Measurements from ENCODE around the gene CASKIN1.
"Not testable (repeated sequence)": the region's sequence is repeated elsewhere in the genome, so short reads cannot be mapped to it uniquely, and the experiment has no call there.

The CASKIN1 gene

GRCh38 chr16:2155091-2155950, 41.1 kb downstream of the CASKIN1 start, which contains the start of gene TRAF7:
TSS of gene TRAF7 (plus strand) at chr16:2155782. CDS start at chr16:2163921, 8,139 bp downstream.
- DNase-seq: peak; percentile 97

GRCh38 chr16:2154533-2155090, 41.8 kb downstream of the CASKIN1 start:
- peak; percentile 67 for DNase-seq

DNA sequence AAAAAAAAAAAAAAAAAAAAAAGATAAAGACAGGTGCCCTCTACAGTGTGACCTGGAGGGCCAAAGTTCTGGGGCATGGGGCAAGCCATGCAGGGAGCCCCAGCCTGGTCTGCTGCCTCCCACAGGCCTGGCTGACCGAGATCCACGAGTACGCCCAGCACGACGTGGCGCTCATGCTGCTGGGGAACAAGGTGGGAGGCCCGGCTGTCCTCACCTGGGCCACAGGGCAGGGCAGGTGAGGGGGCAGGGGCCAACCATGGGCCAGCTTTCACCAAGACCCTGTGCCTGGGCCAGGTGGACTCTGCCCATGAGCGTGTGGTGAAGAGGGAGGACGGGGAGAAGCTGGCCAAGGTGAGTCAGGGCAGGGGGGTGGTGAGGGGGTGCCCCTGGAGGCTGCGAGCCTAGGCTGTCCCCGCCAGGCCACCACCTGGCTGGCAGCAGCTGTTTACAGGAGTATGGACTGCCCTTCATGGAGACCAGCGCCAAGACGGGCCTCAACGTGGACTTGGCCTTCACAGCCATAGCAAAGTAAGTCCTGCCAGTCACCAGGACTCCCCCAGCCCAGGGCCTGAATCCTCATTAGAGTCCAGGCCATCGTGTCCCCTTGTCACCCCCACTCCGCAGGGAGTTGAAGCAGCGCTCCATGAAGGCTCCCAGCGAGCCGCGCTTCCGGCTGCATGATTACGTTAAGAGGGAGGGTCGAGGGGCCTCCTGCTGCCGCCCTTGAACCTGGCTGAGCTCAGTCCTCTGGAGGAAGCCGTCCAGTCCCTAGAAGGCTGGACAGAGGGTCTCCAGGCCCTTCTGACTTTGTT, 43.5 kb downstream of the CASKIN1 start:
- DNase-seq: peak; percentile 58

DNA sequence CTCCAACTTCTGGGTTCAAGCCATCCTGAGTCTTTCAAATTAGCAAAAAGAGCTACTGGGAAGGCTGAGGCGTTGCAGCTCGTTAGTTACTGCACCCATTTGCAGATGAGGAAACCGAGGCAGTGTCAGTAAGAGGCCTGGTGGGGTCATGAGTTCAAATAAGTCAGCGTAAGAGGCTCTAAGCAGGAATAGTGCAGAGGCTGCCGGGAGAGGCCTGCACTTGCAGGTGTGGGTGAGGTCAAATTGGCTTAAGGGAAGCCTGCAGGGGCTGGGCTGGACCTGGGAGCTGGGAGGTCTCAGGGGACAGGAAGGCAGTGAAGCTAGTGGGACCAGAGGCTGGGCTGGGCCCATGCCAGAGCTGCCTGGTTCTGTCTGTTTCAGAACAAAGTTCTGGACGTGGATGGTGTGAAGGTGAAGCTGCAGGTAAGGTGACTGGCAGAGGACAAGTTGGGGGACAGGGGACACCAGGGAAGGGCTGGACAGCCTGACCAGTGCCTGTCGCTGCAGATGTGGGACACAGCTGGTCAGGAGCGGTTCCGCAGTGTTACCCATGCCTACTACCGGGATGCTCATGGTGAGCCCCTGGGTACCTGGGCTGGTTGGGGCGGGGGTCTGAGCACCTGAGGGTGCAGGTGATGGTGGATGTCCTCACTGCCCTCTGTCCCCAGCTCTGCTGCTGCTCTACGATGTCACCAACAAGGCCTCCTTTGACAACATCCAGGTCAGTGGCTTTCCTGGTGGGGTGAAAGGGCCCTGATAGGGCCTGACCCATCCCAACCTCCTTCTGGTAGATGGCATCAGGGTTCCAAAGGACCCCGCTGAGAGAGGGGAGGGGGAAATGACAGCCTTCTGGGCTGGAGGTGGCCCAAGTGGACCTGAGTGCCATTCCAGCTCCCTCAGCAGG, 45.0 kb downstream of the CASKIN1 start:
- peak; percentile 59 for DNase-seq

DNA sequence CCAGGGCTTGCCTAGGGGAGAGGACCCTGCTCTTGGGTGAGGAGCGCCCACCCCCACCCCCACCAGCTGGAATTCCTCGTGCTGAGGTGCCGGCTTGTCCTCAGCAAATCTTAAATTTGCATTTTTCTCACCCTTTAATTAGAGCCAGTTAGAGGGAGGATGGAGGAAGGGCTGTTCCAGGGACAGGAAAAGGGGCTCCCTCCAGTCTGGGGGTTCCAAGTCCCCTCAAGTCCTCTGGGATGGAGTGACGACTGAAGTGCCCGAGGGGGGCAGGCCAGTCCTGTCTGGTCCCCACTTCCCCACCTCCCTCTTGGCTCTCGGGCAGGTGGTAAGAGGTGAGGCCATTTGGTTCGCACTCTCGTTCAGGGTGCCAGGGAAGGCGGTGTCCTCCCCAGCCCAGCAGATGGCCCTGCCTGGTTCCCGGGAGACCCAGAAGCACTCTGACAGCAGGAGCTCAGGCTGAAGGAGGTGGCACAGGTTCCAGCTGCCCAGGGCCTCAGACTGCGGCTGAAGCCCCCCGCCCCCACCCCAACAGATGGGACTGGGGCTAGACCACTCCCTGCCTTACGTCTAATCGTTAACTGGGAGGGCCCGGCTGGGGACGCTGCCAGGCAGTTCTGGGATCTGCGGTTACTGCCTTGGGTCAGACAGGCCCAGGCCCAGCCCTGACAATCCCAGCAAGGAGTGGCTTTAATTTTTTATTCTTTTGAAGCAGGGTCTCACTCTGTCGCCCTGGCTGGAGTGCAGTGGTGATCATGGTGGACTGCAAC, 45.8 kb downstream of the CASKIN1 start:
- peak; percentile 67 for DNase-seq

DNA sequence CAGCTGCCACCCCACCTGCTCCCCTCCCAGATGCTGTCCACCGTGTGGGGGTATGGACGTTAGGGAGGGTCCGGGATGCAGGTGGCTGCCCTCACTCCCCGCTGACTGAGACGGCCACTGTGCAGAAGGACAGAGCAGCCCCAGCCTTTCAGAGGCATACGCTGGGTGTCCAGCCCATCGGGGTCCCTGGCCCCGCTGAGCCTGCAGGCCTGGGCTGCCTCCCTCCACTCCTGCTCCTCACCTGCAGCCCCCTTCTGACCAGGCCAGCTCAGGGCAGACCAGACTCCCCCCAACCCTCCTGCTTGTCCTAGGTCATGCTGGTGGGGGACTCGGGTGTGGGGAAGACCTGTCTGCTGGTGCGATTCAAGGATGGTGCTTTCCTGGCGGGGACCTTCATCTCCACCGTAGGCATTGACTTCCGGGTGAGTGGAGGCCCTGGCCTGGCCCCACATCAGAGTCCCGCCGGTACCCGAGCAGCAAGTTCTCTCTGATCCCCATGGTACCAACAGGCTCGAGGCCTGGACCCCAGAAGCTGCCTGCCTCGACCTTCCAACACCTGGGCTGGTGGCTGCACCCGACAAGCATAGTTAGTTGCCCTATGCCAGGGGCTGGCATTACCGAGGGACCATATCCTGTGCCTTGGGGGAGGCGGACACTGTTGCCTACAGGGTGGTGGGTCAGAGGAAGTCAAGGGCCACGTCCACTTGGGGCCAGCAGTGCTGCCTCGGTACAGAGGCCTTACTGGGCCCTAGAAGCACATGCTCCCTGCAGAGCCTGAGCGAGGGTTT, 46.6 kb downstream of the CASKIN1 start:
- peak; percentile 66 for DNase-seq

- DNase-seq: peak; percentile 61
These were observed 47.4 kb downstream of the CASKIN1 start for GRCh38 chr16:2148714-2149629.

DNA sequence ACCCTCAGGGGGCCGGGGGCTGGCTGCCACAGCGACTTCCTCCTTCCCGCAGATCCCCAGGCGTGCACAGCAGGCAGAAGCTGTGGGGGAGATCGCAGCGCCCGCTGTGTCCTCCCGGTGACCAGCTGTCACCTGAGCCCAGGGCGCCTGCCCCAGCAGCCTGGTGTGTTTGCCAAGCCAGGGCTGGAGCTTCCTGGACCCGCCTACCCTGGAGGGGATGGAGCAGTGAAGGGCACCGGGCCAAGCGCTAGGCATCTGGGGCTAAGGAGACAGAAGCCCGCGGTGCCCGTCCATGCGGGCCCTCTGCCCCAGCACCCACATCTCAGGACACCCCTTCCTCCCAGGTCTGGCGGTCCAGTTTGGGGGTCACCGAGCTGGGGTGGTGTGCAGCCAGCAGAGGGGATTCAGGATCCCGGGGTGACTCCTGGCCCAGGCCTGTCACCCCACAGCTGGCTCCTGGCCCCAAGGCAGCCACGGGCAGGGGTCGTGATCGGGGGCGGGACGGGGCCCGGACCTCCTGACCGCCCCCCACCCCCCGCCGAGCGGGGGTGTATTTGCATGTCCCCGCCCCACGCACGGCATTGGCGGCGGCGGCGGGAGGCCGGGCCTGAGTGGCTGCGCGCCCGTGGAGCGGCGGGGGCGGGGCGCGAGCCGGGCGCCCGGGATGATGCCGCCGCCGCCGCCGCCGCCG, 48.3 kb downstream of the CASKIN1 start, which contains the start of gene RAB26:
TSS of gene RAB26 (plus strand) at position 645 of the 691 bp plus-strand sequence. CDS start 159 bp downstream, outside the sequence.
- peak; percentile 65 for DNase-seq

DNA sequence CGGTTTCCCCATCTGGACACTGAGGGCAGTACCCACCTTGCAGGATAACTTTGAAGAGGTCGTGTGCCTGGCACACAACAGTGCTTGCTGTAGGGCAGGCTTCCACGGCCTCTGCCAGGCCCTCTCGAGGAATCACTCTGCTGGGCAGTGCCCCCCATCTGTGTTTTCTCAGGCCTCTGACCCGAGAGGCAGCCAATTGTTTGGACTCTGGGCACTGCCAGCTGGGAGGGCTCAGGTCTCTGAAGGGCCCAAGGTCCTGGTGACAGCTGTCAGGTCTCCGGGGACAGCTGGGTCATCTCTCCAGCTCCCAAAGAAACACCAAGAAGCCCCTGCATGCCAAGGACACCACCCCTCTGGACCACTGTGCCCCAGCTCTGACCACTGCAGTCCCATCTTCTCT, 49.0 kb downstream of the CASKIN1 start:
- no peak for DNase-seq

GRCh38 chr16:2145843-2146242, 50.6 kb downstream of the CASKIN1 start:
- no peak for DNase-seq

- DNase-seq: no peak
These were observed 52.4 kb downstream of the CASKIN1 start for GRCh38 chr16:2143878-2144485.

GRCh38 chr16:2142942-2143877, 53.2 kb downstream of the CASKIN1 start:
- DNase-seq: peak; percentile 43

GRCh38 chr16:2135770-2136490, 60.5 kb downstream of the CASKIN1 start, which contains the start of gene PKD1:
TSS of gene PKD1 (minus strand) at chr16:2135898. CDS start at chr16:2135689, 209 bp downstream.
- peak; percentile 100 for DNase-seq

DNA sequence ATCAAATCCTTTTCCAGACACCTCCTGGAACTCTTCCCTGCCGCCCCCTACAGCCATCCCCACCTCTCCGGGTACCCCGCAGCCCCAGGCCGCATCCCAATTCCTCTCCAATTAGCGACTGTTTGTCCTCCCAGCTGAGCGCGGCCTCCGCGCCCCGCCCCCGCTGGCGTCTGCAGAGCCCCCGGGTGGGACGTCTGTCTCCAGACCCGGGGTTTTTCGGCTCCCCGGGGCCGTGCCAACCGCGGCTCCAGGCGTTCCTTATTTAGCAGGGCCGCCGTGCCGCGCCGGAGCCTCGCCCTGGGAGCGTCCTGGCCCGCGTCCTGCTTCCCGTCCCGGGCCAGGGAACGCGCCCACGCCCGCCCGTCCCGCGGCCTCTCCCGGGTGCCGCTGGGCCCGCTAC, 61.3 kb downstream of the CASKIN1 start:
- DNase-seq: not testable (repeated sequence)

DNA sequence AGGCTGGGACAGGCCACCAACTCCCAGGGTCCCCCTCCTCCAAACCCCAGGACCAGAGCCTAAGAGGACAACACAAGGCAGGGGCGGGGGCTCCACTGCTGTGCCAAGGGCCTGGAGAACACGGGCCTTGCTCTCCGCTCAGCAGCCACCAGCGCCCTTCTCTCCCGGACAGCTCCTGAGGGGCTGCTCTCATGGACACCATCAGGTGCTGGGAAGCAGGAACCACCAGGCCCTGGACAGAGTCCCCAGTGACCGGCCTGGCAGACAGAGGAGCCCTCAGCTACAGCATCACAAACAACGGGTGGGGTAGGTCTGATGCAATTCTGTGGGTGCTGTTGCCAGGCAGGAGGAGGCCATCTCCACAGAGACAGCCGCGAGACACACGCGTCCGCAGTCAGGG, 62.6 kb downstream of the CASKIN1 start:
- not testable (repeated sequence) for DNase-seq

DNA sequence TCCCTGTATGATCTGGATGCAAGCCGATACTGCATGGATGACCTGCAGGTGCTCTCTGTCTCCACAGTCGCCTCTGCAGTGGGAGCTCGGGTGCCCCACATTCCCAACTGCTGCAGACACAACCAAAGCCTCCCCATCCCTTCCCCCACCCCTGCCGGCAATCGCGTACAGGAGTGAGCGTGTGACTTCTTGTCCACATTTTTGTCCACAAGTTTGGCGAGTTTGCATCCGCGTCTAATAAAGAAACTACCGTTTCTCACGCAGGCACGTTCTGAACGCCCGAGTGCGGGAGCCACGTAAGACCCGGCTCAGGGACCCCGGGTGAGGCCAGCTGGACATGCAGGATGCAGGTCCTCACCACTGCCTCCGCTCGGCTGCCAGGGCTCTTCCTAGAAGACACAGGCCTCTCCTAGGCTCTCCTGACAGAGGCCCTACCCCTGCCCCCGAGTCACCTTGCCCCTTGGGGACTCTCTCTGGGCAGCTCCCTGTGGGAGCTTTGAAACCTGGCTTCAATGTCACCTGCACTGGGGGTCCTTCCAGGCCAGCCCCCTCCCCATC, 66.4 kb downstream of the CASKIN1 start:
- DNase-seq: not testable (repeated sequence)
